OCI-LY7 (cell line): Measurements from ENCODE around the gene PIEZO1. TPM values are rescaled to one million over a fixed set of nuclear protein-coding genes. Genes with fewer than 3 reads are reported as not detected.
A peak's percentile ranks its signal among the peaks of the same experiment; 100 is the strongest.

Experiments used
- BruUV-seq: library from RNA; stranded (reverse); fragments of 400-500 nt; replicated peaks from 2 replicates; lab custom pipeline; 2021; lab: Mats Ljungman, UMichigan
- CTCF ChIA-PET: fragments of 300-600 bp; sonication (Branson Sonifier 250); formaldehyde crosslinking; loops from one replicate; lab custom pipeline; 2022; ENCODE audit warnings: antibody characterized with exemption; ENCODE audit not compliant: unreplicated experiment; lab: Charles Lee
- POLR2A ChIA-PET: fragments of 300-600 bp; sonication (Branson Sonifier 250); formaldehyde crosslinking; loops from one replicate; lab custom pipeline; 2022; ENCODE audit warnings: antibody characterized with exemption; lab: Charles Lee
- DNase-seq: peaks from one replicate; pipeline ENCODE4 v3.0.0-alpha.2; 2015; ENCODE audit warnings: low spot score
- H2AFZ ChIP-seq: fragments of 200-600 bp; sonication (generic), shearing (Covaris generic); 2 replicates; pipeline ENCODE4 v1.6.1; 2014; ENCODE audit warnings: mild to moderate bottlenecking, antibody characterized with exemption, low read length, moderate library complexity
- H3K27ac ChIP-seq: fragments of 200-600 bp; sonication (generic); 2 replicates; pipeline ENCODE4 v1.5.1; 2014; ENCODE audit warnings: mixed run types, low read depth, mild to moderate bottlenecking, moderate library complexity, low read length, inconsistent platforms; ENCODE audit not compliant: poor library complexity, severe bottlenecking
- H3K36me3 ChIP-seq: fragments of 200-600 bp; sonication (generic); 2 replicates; pipeline ENCODE4 v1.6.1; 2014; ENCODE audit warnings: mild to moderate bottlenecking, antibody characterized with exemption, low read length, moderate library complexity, mixed read lengths; ENCODE audit not compliant: insufficient read depth
- H3K4me1 ChIP-seq: fragments of 200-600 bp; sonication (generic); 2 replicates; pipeline ENCODE4 v1.5.1; 2014; ENCODE audit warnings: mild to moderate bottlenecking, low read length; ENCODE audit not compliant: insufficient read depth, poor library complexity, severe bottlenecking
- H3K4me2 ChIP-seq: fragments of 200-600 bp; sonication (generic); 2 replicates; pipeline ENCODE4 v1.6.1; 2014; ENCODE audit warnings: mild to moderate bottlenecking, low read length
- H3K4me3 ChIP-seq: fragments of 200-600 bp; sonication (generic); 2 replicates; pipeline ENCODE4 v1.5.1; 2014; ENCODE audit warnings: mild to moderate bottlenecking, low read depth, low read length; ENCODE audit not compliant: poor library complexity, severe bottlenecking
- H3K79me2 ChIP-seq: fragments of 200-600 bp; sonication (generic); 2 replicates; pipeline ENCODE4 v1.6.1; 2016; ENCODE audit warnings: low read depth, mild to moderate bottlenecking, low read length, moderate library complexity, mixed read lengths; ENCODE audit not compliant: insufficient read depth
- H3K9me2 ChIP-seq: fragments of 200-600 bp; sonication (generic); 2 replicates; pipeline ENCODE4 v1.6.1; 2016; ENCODE audit warnings: mild to moderate bottlenecking, low read length, mixed read lengths; ENCODE audit not compliant: insufficient read depth
- H3K9me3 ChIP-seq: fragments of 200-600 bp; sonication (generic); 2 replicates; pipeline ENCODE4 v1.6.1; 2014; ENCODE audit warnings: mild to moderate bottlenecking, mixed run types, low read length, mixed read lengths
- H4K20me1 ChIP-seq: fragments of 200-600 bp; sonication (generic); 2 replicates; pipeline ENCODE4 v1.6.1; 2014; ENCODE audit warnings: mild to moderate bottlenecking, antibody characterized with exemption, low read length, moderate library complexity, mixed read lengths; ENCODE audit not compliant: insufficient read depth
- CTCF ChIP-seq: fragments of 200-600 bp; sonication (generic); conservative IDR thresholded peaks from 2 replicates; pipeline ENCODE4 v1.5.1; 2014; ENCODE audit warnings: mild to moderate bottlenecking, antibody characterized with exemption, low read length, moderate library complexity, mixed read lengths
- EZH2phosphoT487 ChIP-seq: fragments of 200-600 bp; sonication (generic); IDR thresholded peaks from 2 replicates; pipeline ENCODE4 v1.6.1; 2018; ENCODE audit warnings: low read depth, borderline replicate concordance, mild to moderate bottlenecking, mixed run types, antibody characterized with exemption, low read length, moderate library complexity, mixed read lengths
- intact Hi-C: fragments of 100-400 bp; cut with micrococcal nuclease; formaldehyde crosslinking; loops from one replicate; pipeline ENCODE4 v1.10.0; 2022; ENCODE audit not compliant: unreplicated experiment
- total RNA-seq, 2 experiments: library from RNA; depleted of rRNA in 1 of 2; stranded (reverse); fragments of >200 nt in 1 of 2; shearing (Covaris generic) in 1 of 2; gene quantifications; 2 replicates each; pipeline ENCODE4 v1.2.3, GENCODE V29; 2014 to 2022

Gene PIEZO1
- total RNA-seq, 2 experiments from 2014 or later = 144 to 154 TPM

DNA sequence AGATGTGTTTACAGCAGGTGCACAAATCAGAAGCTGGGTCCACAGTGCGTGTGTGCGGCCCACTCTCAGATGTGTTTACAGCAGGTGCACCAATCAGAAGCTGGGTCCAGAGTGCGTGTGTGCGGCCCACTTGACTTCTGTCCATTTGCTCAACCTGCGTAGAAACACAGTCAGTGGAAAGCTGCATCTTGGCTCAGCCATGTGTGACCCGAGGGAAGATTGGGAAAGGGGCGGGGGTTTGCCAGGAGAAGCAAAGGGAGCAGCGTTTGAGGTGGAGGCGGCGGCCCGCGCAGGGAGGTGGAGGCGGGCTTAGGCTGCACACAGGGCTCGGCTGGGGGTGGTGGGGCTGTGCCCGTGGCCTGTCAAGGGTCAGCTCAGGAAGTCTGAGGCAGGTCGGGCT, 74.5 kb downstream of the PIEZO1 start:
- no peaks in the 10 kb centered on the region for H4K20me1 ChIP-seq
- intact Hi-C loops = no loop called here
- DNase-seq = no peak
- H3K9me3 ChIP-seq = no peaks in the 10 kb centered on the region
- no peak overlapping the region for H3K4me2 ChIP-seq
- peaks cover 28% of the 10 kb centered on the region for H3K36me3 ChIP-seq
- peaks cover 14% of the 10 kb centered on the region for H3K4me1 ChIP-seq
- no peak overlapping the region for H2AFZ ChIP-seq
- no peak overlapping the region for H3K4me3 ChIP-seq
- ChIA-PET CTCF (no interaction called here), POLR2A (no interaction called here)
- peaks cover 13% of the 10 kb centered on the region; the same call in 1 of the 2 replicates for H3K79me2 ChIP-seq
- BruUV-seq = no TSS peak
- H3K9me2 ChIP-seq = no peaks in the 10 kb centered on the region
- no peak overlapping the region for H3K27ac ChIP-seq
- TF ChIP-seq EZH2phosphoT487 (no peak), CTCF (no peak)

DNA sequence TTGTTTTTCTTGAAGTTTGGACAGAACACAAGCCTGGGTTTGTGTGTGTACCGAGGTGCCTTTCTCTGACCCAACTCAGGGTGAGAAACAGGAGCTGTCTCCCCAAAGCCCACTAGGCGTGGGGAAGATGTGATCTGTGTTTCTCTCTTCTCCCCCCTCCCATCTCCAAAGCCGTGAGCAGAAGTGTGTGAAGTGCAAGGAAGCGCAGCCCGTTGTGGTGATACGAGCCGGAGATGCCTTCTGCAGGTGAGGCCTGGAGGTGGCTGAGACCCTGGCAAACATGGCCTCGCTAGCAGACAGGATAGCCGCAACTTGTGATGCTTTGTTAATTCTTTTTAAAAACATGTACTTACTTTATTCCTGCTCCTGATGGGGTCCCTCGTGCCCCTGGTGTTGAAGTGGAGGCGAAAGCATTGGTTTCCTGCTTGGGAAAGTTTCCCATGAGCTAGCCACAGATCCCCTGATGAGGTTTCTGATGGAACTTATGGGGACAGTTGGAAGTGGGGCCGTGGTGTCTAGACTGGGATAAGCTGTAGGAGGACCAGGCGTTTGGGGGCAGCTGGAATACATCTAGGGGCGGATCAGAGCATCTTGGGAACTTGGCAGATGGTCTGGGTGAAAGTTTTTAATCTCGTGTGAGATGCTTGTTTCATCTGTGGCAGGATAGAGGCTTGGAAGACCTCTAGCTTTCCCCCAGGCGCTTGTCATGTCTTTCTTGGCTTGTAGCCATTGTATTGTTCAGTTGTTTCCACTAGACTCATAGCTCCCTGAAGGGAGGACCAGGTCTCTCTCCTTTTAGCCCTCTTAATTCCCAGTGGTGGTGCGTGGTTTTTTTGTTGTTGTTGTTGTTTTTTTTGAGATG, 77.8 kb downstream of the PIEZO1 start:
- Histone ChIP-seq H3K4me3 (peak overlapping the region; percentile 89), H3K9me2 (no peaks in the 10 kb centered on the region), H3K9me3 (no peaks in the 10 kb centered on the region), H3K36me3 (peaks cover 4% of the 10 kb centered on the region; the same call in 1 of the 2 replicates), H4K20me1 (no peaks in the 10 kb centered on the region), H3K4me2 (peak overlapping the region; percentile 88), H3K4me1 (peaks cover 45% of the 10 kb centered on the region), H2AFZ (peak overlapping the region; percentile 18; the same call in 1 of the 2 replicates), H3K79me2 (peaks cover 19% of the 10 kb centered on the region; the same call in 1 of the 2 replicates), H3K27ac (peak overlapping the region; percentile 9)
- ChIA-PET CTCF (interaction anchor here (1.5 kb wide), 1 partner anchor 31 kb away, joined by 3 read pairs; no protein-coding TSS in a partner anchor), POLR2A (no interaction called here)
- DNase-seq = peak; percentile 35
- no peak for TF ChIP-seq EZH2phosphoT487
- TF ChIP-seq CTCF = no peak
- intact Hi-C loops = loop anchor here (2.0 kb wide), 1 partner anchor 76 kb away; no protein-coding TSS in a partner anchor
- BruUV-seq = no TSS peak
